ENCODE measurements around the gene MIPEP.

DNA sequence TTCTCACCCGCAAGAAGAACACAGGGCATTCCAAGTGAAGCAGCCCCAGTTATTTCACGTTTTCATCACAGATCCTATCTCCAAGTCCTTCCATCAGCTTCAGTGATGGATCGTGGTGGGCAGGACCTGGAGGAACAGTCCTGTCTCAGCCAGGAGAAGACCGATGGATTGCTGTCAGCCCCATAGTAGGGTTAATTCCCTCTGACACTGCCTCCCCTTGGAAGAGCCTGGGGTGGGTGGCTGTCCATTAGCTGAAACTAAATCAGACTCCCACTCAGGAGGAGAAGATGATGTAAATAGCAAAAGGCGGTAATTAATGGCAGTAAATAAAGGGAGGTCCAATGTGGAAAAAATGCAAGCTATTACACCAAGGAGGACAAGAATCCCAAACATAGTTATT is 188.0 kb downstream of the MIPEP start:
- TF ChIP-seq, protein P1, sequence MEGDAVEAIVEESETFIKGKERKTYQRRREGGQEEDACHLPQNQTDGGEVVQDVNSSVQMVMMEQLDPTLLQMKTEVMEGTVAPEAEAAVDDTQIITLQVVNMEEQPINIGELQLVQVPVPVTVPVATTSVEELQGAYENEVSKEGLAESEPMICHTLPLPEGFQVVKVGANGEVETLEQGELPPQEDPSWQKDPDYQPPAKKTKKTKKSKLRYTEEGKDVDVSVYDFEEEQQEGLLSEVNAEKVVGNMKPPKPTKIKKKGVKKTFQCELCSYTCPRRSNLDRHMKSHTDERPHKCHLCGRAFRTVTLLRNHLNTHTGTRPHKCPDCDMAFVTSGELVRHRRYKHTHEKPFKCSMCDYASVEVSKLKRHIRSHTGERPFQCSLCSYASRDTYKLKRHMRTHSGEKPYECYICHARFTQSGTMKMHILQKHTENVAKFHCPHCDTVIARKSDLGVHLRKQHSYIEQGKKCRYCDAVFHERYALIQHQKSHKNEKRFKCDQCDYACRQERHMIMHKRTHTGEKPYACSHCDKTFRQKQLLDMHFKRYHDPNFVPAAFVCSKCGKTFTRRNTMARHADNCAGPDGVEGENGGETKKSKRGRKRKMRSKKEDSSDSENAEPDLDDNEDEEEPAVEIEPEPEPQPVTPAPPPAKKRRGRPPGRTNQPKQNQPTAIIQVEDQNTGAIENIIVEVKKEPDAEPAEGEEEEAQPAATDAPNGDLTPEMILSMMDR (IDR thresholded peaks at IDR 0.05; ENCODE audit: low read depth, low read length) = no peak
- TF ChIP-seq, protein P2, sequence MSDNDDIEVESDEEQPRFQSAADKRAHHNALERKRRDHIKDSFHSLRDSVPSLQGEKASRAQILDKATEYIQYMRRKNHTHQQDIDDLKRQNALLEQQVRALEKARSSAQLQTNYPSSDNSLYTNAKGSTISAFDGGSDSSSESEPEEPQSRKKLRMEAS (IDR thresholded peaks at IDR 0.05; ENCODE audit: low read depth, low read length) = no peak
- no peak for TF ChIP-seq POLR2A (IDR thresholded peaks at IDR 0.05; ENCODE audit: extremely low read depth, insufficient read length)
- no peak for TF ChIP-seq MYC (IDR thresholded peaks at IDR 0.05; ENCODE audit: low read depth, low read length)
